Measurements from ENCODE around the gene THAP3.

The THAP3 gene

DNA sequence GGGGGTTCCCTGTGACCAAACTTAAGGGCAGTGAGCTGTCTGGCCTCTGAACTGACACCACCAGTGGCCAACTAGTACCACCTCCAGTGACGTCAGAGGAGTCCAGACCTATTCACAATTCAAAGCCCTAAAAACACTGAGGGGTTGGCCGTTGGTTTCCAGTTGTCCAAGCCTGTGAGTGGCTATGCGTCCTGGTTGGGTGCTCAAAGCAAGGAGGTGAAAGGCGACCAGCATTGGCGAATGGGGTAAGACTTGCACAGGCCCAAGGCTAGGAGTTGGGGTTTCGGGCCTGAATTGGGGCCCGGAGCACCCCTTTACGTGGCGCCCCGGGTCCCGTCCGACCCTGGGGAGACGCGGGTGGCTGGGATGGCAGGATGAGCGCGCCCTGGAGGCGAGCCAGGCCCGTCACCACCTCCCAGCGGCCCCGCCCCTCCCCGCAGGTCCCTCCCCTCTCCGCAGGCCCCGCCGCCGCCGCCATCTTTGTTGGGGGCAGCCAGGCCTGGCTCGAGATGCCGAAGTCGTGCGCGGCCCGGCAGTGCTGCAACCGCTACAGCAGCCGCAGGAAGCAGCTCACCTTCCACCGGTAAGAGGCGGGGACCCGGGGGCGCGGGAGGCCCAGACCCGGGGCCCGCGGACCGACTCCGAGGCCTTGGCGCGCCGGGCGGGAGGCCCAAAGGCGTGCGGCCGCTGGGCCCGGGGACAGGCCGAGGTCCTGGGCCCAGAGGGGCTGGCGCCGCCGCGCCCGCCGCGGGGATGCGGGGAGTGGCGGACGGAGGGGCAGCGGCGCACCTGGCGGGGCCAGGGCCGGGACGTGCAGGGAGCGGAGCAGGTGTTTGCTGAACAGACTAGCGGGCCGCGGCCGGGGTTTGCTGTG, at the start of gene THAP3:
Gene THAP3 (plus strand): TSS at position 159 of the 874 bp plus-strand sequence. CDS start 351 bp downstream, at position 510.
- CTCF ChIA-PET: interaction anchor here (1.0 to 2.7 kb wide), 5 partner anchors 9 to 129 kb away, joined by 3 to 10 read pairs (median 4); no protein-coding TSS in a partner anchor
- POLR2A ChIA-PET: no interaction called here
- TF ChIP-seq, protein P1, sequence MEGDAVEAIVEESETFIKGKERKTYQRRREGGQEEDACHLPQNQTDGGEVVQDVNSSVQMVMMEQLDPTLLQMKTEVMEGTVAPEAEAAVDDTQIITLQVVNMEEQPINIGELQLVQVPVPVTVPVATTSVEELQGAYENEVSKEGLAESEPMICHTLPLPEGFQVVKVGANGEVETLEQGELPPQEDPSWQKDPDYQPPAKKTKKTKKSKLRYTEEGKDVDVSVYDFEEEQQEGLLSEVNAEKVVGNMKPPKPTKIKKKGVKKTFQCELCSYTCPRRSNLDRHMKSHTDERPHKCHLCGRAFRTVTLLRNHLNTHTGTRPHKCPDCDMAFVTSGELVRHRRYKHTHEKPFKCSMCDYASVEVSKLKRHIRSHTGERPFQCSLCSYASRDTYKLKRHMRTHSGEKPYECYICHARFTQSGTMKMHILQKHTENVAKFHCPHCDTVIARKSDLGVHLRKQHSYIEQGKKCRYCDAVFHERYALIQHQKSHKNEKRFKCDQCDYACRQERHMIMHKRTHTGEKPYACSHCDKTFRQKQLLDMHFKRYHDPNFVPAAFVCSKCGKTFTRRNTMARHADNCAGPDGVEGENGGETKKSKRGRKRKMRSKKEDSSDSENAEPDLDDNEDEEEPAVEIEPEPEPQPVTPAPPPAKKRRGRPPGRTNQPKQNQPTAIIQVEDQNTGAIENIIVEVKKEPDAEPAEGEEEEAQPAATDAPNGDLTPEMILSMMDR (IDR thresholded peaks at IDR 0.05; ENCODE audit: control extremely low read depth, extremely low read depth, low read depth, missing control alignments): peak; percentile 29
- peak; percentile 94 for DNase-seq (ENCODE audit: extremely low spot score)

- TF ChIP-seq, protein P1 (IDR thresholded peaks at IDR 0.05; ENCODE audit: control extremely low read depth, extremely low read depth, low read depth, missing control alignments): no peak
- ChIA-PET POLR2A (no interaction called here), CTCF (interaction anchor here (1.1 to 3.7 kb wide), 3 partner anchors 10 to 25 kb away, joined by 4 to 24 read pairs (median 5); partner anchors contain the start of genes KLHL21, NOL9 and TAS1R1)
- DNase-seq (ENCODE audit: extremely low spot score): no peak
Observed at GRCh38 chr1:6577831-6578525, 46.7 kb upstream of the THAP3 start.

DNA sequence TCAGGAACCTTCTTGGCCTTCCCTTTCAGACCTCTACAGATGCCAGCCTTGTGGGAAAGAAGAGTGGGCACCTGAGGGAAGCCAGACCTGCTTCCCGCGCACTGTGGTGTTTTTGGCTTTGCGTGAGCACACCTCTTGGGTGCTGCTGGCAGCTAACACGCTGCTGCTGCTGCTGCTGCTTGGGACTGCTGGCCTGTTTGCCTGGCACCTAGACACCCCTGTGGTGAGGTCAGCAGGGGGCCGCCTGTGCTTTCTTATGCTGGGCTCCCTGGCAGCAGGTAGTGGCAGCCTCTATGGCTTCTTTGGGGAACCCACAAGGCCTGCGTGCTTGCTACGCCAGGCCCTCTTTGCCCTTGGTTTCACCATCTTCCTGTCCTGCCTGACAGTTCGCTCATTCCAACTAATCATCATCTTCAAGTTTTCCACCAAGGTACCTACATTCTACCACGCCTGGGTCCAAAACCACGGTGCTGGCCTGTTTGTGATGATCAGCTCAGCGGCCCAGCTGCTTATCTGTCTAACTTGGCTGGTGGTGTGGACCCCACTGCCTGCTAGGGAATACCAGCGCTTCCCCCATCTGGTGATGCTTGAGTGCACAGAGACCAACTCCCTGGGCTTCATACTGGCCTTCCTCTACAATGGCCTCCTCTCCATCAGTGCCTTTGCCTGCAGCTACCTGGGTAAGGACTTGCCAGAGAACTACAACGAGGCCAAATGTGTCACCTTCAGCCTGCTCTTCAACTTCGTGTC, 45.9 kb upstream of the THAP3 start:
- POLR2A ChIA-PET: interaction anchor here (0.6 kb wide), 1 partner anchor 179 kb away, joined by 6 read pairs; no protein-coding TSS in a partner anchor
- TF ChIP-seq, protein P1 (IDR thresholded peaks at IDR 0.05; ENCODE audit: control extremely low read depth, extremely low read depth, low read depth, missing control alignments): no peak
- no peak for DNase-seq (ENCODE audit: extremely low spot score)
- CTCF ChIA-PET: interaction anchor here (1.1 to 3.7 kb wide), 3 partner anchors 24 to 141 kb away, joined by 3 to 24 read pairs (median 5); partner anchors contain the start of genes KLHL21, NOL9 and TAS1R1

GRCh38 chr1:6579374-6580118, 45.1 kb upstream of the THAP3 start, which contains the start of gene ZBTB48:
TSS of gene ZBTB48 (plus strand) at chr1:6579994. CDS start at chr1:6580610, 616 bp downstream.
- ChIA-PET CTCF (interaction anchor here (1.0 to 3.7 kb wide), 8 partner anchors 8 to 142 kb away, joined by 3 to 24 read pairs (median 6); partner anchors contain the start of genes KLHL21, NOL9 and TAS1R1), POLR2A (interaction anchor here (0.6 to 1.7 kb wide), 10 partner anchors 9 to 179 kb away, joined by 3 to 10 read pairs (median 3); partner anchors contain the start of genes KLHL21 and NOL9)
- TF ChIP-seq, protein P1 (IDR thresholded peaks at IDR 0.05; ENCODE audit: control extremely low read depth, extremely low read depth, low read depth, missing control alignments): no peak
- peak; percentile 100 for DNase-seq (ENCODE audit: extremely low spot score)

- ChIA-PET CTCF (interaction anchor here (0.8 to 3.7 kb wide), 9 partner anchors 8 to 142 kb away, joined by 3 to 24 read pairs (median 5); partner anchors contain the start of genes KLHL21, NOL9 and TAS1R1), POLR2A (interaction anchor here (0.7 to 1.7 kb wide), 9 partner anchors 9 to 58 kb away, joined by 3 to 10 read pairs (median 3); partner anchors contain the start of genes KLHL21 and NOL9)
- TF ChIP-seq, protein P1 (IDR thresholded peaks at IDR 0.05; ENCODE audit: control extremely low read depth, extremely low read depth, low read depth, missing control alignments): no peak
- no peak for DNase-seq (ENCODE audit: extremely low spot score)
Observed at GRCh38 chr1:6580119-6580592, 44.5 kb upstream of the THAP3 start.
